Coronary artery (tissue), 2 donors: ENCODE measurements around the gene KCNQ2.
"Not testable (repeated sequence)": the region's sequence is repeated elsewhere in the genome, so short reads cannot be mapped to it uniquely, and the experiment has no call there.

Experiments
- DNase-seq: peaks from one replicate; pipeline ENCODE4 v3.0.0-alpha.2; 2017; ENCODE audit warnings: low spot score
- H3K27ac ChIP-seq, 2 donors: fragments of 200-600 bp; sonication (generic); one replicate each; pipeline ENCODE4 v1.5.1; 2016 to 2019
- H3K4me3 ChIP-seq: fragments of 200-600 bp; sonication (generic); 2 replicates; pipeline ENCODE4 v1.5.1; 2016; ENCODE audit warnings: mild to moderate bottlenecking, moderate library complexity
- CTCF ChIP-seq: fragments of 200-600 bp; sonication (generic); IDR thresholded peaks from one replicate; pipeline ENCODE4 v1.5.1; 2019; ENCODE audit warnings: antibody characterized with exemption

Gene KCNQ2

GRCh38 chr20:63518351-63518861 is 46.0 kb upstream of the KCNQ2 start:
- no peak for DNase-seq
- H3K27ac ChIP-seq, result no peak overlapping the region
- H3K4me3 ChIP-seq, result no peak overlapping the region
- no peak for TF ChIP-seq CTCF

- DNase-seq, result no peak
- no peak overlapping the region for H3K27ac ChIP-seq
- TF ChIP-seq CTCF, result no peak
- H3K4me3 ChIP-seq, result no peak overlapping the region
Measured at GRCh38 chr20:63517376-63518309, 45.2 kb upstream of the KCNQ2 start.

GRCh38 chr20:63514520-63514919 is 42.1 kb upstream of the KCNQ2 start:
- not testable (repeated sequence) for H3K27ac ChIP-seq, DNase-seq, H3K4me3 ChIP-seq

- Histone ChIP-seq H3K27ac (no peak overlapping the region), H3K4me3 (no peak overlapping the region)
- no peak for DNase-seq
- no peak for TF ChIP-seq CTCF
Measured at GRCh38 chr20:63513207-63513606, 40.8 kb upstream of the KCNQ2 start.

GRCh38 chr20:63509088-63509564 is 36.7 kb upstream of the KCNQ2 start:
- Histone ChIP-seq H3K27ac (no peak overlapping the region), H3K4me3 (no peak overlapping the region)
- TF ChIP-seq CTCF, result no peak
- no peak for DNase-seq

- H3K27ac ChIP-seq, result no peak overlapping the region
- no peak for DNase-seq
- no peak overlapping the region for H3K4me3 ChIP-seq
- no peak for TF ChIP-seq CTCF
Measured at GRCh38 chr20:63508072-63508768, 35.8 kb upstream of the KCNQ2 start.

GRCh38 chr20:63507083-63507743 is 34.8 kb upstream of the KCNQ2 start:
- TF ChIP-seq CTCF, result no peak
- DNase-seq, result no peak
- no peak overlapping the region for H3K27ac ChIP-seq
- H3K4me3 ChIP-seq, result no peak overlapping the region
